Calu3 (cell line): ENCODE measurements around the gene HECW1. TPM values are rescaled to one million over a fixed set of nuclear protein-coding genes. Genes with fewer than 3 reads are reported as not detected.
"Not testable (repeated sequence)": the region's sequence is repeated elsewhere in the genome, so short reads cannot be mapped to it uniquely, and the experiment has no call there.

ENCODE experiments used
- BruUV-seq: library from RNA; stranded (reverse); fragments of 400-500 nt; replicated peaks from 2 replicates; lab custom pipeline; 2021; lab: Mats Ljungman, UMichigan
- CTCF ChIA-PET: fragments of 300-600 bp; sonication (Branson Sonifier 250); formaldehyde crosslinking; loops from one replicate; lab custom pipeline; 2022; ENCODE audit warnings: antibody characterized with exemption; lab: Charles Lee
- DNase-seq: peaks from one replicate; pipeline ENCODE4 v3.0.0; 2022
- H3K27ac Mint-ChIP-seq: one replicate; pipeline ENCODE4 v1.8.0; 2022; ENCODE audit warnings: mixed read lengths; ENCODE audit not compliant: unreplicated experiment
- H3K27me3 Mint-ChIP-seq: one replicate; pipeline ENCODE4 v1.8.0; 2022; ENCODE audit warnings: mixed read lengths; ENCODE audit not compliant: unreplicated experiment
- H3K36me3 Mint-ChIP-seq: one replicate; pipeline ENCODE4 v1.8.0; 2022; ENCODE audit warnings: mild to moderate bottlenecking, moderate library complexity, mixed read lengths; ENCODE audit not compliant: insufficient read depth, unreplicated experiment
- H3K4me1 Mint-ChIP-seq: one replicate; pipeline ENCODE4 v1.8.0; 2022; ENCODE audit warnings: mild to moderate bottlenecking, low read depth, mixed read lengths; ENCODE audit not compliant: unreplicated experiment
- H3K4me3 Mint-ChIP-seq: one replicate; pipeline ENCODE4 v1.8.0; 2022; ENCODE audit warnings: mild to moderate bottlenecking, low read depth, moderate library complexity, mixed read lengths; ENCODE audit not compliant: unreplicated experiment
- H3K9me3 Mint-ChIP-seq: one replicate; pipeline ENCODE4 v1.8.0; 2022; ENCODE audit warnings: low read depth, mixed read lengths; ENCODE audit not compliant: unreplicated experiment
- CTCF ChIP-seq: fragments of 200-600 bp; IDR thresholded peaks from one replicate; pipeline ENCODE4 v1.8.0; 2022; ENCODE audit warnings: antibody characterized with exemption; ENCODE audit not compliant: unreplicated experiment
- intact Hi-C: fragments of 100-400 bp; cut with micrococcal nuclease; formaldehyde crosslinking; loops from one replicate; pipeline ENCODE4 v1.10.0; 2022; ENCODE audit not compliant: unreplicated experiment
- total RNA-seq: library from RNA; stranded (reverse); gene quantifications from 2 replicates; pipeline ENCODE4 v1.2.3, GENCODE V29; 2022

Gene HECW1
- total RNA-seq, 1 experiment from 2014 or later, result 0.33 TPM

GRCh38 chr7:43135129-43135528 is 22.7 kb downstream of the HECW1 start:
- intact Hi-C loops, result no loop called here
- peaks cover 24% of the 10 kb centered on the region for H3K27me3 Mint-ChIP-seq
- H3K4me3 Mint-ChIP-seq, result no peak overlapping the region
- H3K4me1 Mint-ChIP-seq, result no peaks in the 10 kb centered on the region
- no peaks in the 10 kb centered on the region for H3K9me3 Mint-ChIP-seq
- BruUV-seq, result no TSS peak
- no peak for TF ChIP-seq CTCF
- CTCF ChIA-PET, result interaction anchor here (0.5 kb wide), 1 partner anchor 202 kb away, joined by 10 read pairs; no protein-coding TSS in a partner anchor
- DNase-seq, result no peak
- H3K36me3 Mint-ChIP-seq, result no peaks in the 10 kb centered on the region
- H3K27ac Mint-ChIP-seq, result no peak overlapping the region

GRCh38 chr7:43136064-43136463 is 23.6 kb downstream of the HECW1 start:
- no peak overlapping the region for H3K4me3 Mint-ChIP-seq
- H3K36me3 Mint-ChIP-seq, result no peaks in the 10 kb centered on the region
- no peak for TF ChIP-seq CTCF
- CTCF ChIA-PET, result interaction anchor here (1.2 kb wide), 1 partner anchor 10 kb away, joined by 3 read pairs; no protein-coding TSS in a partner anchor
- H3K9me3 Mint-ChIP-seq, result no peaks in the 10 kb centered on the region
- no peaks in the 10 kb centered on the region for H3K4me1 Mint-ChIP-seq
- H3K27me3 Mint-ChIP-seq, result peaks cover 34% of the 10 kb centered on the region
- no TSS peak for BruUV-seq
- intact Hi-C loops, result no loop called here
- DNase-seq, result no peak
- H3K27ac Mint-ChIP-seq, result no peak overlapping the region

GRCh38 chr7:43137121-43137744 is 24.8 kb downstream of the HECW1 start:
- intact Hi-C loops, BruUV-seq, H3K4me1 Mint-ChIP-seq: not testable (repeated sequence)

GRCh38 chr7:43137811-43138210 is 25.4 kb downstream of the HECW1 start:
- H3K4me1 Mint-ChIP-seq, result no peaks in the 10 kb centered on the region
- peaks cover 35% of the 10 kb centered on the region for H3K27me3 Mint-ChIP-seq
- no peak overlapping the region for H3K27ac Mint-ChIP-seq
- DNase-seq, result no peak
- TF ChIP-seq CTCF, result no peak
- no peaks in the 10 kb centered on the region for H3K9me3 Mint-ChIP-seq
- H3K36me3 Mint-ChIP-seq, result no peaks in the 10 kb centered on the region
- no peak overlapping the region for H3K4me3 Mint-ChIP-seq
- BruUV-seq, result no TSS peak
- CTCF ChIA-PET, result interaction anchor here (0.6 kb wide), 1 partner anchor 249 kb away, joined by 7 read pairs; no protein-coding TSS in a partner anchor
- intact Hi-C loops, result no loop called here

More at GRCh38 chr7:43137121-43137744, 24.8 kb downstream of the HECW1 start:
- H3K4me3 Mint-ChIP-seq, DNase-seq, H3K36me3 Mint-ChIP-seq, H3K27ac Mint-ChIP-seq, H3K9me3 Mint-ChIP-seq: not testable (repeated sequence)
- CTCF ChIA-PET, result interaction anchor here (0.6 kb wide), 1 partner anchor 248 kb away, joined by 7 read pairs; no protein-coding TSS in a partner anchor
- H3K27me3 Mint-ChIP-seq, result peaks cover 35% of the 10 kb centered on the region

- no peak overlapping the region for H3K4me3 Mint-ChIP-seq
- CTCF ChIA-PET, result no interaction called here
- no peak for DNase-seq
- H3K4me1 Mint-ChIP-seq, result no peaks in the 10 kb centered on the region
- no peak overlapping the region for H3K27ac Mint-ChIP-seq
- intact Hi-C loops, result no loop called here
- no peak for TF ChIP-seq CTCF
- no TSS peak for BruUV-seq
- no peaks in the 10 kb centered on the region for H3K9me3 Mint-ChIP-seq
- H3K36me3 Mint-ChIP-seq, result no peaks in the 10 kb centered on the region
- H3K27me3 Mint-ChIP-seq, result peaks cover 35% of the 10 kb centered on the region
Observed at GRCh38 chr7:43138710-43139109, 26.3 kb downstream of the HECW1 start.
